ACC112 (cell line): Measurements from ENCODE around the gene PLK2.

ENCODE experiments used
- H2AFZ ChIP-seq: fragments of 200-600 bp; sonication (generic); one replicate; pipeline ENCODE4 v1.6.0; 2017; ENCODE audit warnings: antibody characterized with exemption, low read length; ENCODE audit not compliant: unreplicated experiment
- H3K27ac ChIP-seq: fragments of 200-600 bp; sonication (generic); 2 replicates; pipeline ENCODE4 v1.5.1; 2014; ENCODE audit warnings: low read depth, mild to moderate bottlenecking, antibody characterized with exemption, low read length, moderate library complexity
- H3K27me3 ChIP-seq: fragments of 200-600 bp; sonication (generic); 2 replicates; pipeline ENCODE4 v1.6.1; 2014; ENCODE audit warnings: mild to moderate bottlenecking, antibody characterized with exemption, low read length, moderate library complexity, mixed read lengths; ENCODE audit not compliant: insufficient read depth
- H3K36me3 ChIP-seq: fragments of 200-600 bp; sonication (generic); 2 replicates; pipeline ENCODE4 v1.6.1; 2016; ENCODE audit warnings: mild to moderate bottlenecking, antibody characterized with exemption, low read length, moderate library complexity, mixed read lengths; ENCODE audit not compliant: insufficient read depth
- H3K4me1 ChIP-seq: fragments of 200-600 bp; sonication (generic); one replicate; pipeline ENCODE4 v1.6.1; 2016; ENCODE audit warnings: low read length, mixed read lengths; ENCODE audit not compliant: insufficient read depth, unreplicated experiment, control insufficient read depth
- H3K4me3 ChIP-seq: fragments of 200-600 bp; sonication (generic); 2 replicates; pipeline ENCODE4 v1.5.1; 2014; ENCODE audit warnings: mild to moderate bottlenecking, low read depth, low read length
- H3K79me2 ChIP-seq: fragments of 200-600 bp; sonication (generic); one replicate; pipeline ENCODE4 v1.6.0; 2016; ENCODE audit warnings: low read length; ENCODE audit not compliant: control insufficient read depth, unreplicated experiment, insufficient read depth

Gene PLK2

GRCh38 chr5:58450018-58450417 lies 9.9 kb downstream of the PLK2 start:
- peaks cover 3% of the 10 kb centered on the region for H3K79me2 ChIP-seq
- no peak overlapping the region for H3K27ac ChIP-seq
- peaks cover 28% of the 10 kb centered on the region for H3K36me3 ChIP-seq
- H3K4me3 ChIP-seq, result no peak overlapping the region
- H3K4me1 ChIP-seq, result no peaks in the 10 kb centered on the region
- H3K27me3 ChIP-seq, result no peaks in the 10 kb centered on the region
- H2AFZ ChIP-seq, result no peak overlapping the region

DNA sequence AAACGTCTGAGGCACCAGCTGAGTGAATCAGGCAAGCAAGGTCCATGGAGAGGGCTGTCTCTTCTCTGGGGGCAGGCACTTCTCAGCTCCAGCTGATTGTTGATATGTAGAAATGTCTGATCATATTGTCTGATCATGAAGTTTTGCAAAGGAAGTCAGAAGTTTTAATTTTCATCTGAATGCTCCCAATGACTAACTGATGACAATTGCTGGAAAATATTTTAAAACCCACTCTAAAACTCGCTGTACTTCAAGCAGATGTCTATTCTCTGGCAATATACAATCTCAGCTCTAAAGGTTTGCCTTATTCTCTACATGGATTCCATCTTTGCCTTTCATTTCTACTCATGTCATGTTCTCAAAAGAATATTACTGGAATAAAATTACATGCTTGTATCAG lies 12.7 kb downstream of the PLK2 start:
- Histone ChIP-seq H3K27ac (no peak overlapping the region), H3K4me3 (no peak overlapping the region), H3K79me2 (no peaks in the 10 kb centered on the region), H3K27me3 (no peaks in the 10 kb centered on the region), H3K4me1 (no peaks in the 10 kb centered on the region), H3K36me3 (0 out of 2 replicates have a peak, but pooled peaks cover 7% of the 10 kb centered on the region), H2AFZ (no peak overlapping the region)

GRCh38 chr5:58446024-58446423 lies 13.9 kb downstream of the PLK2 start:
- no peak overlapping the region for H3K4me3 ChIP-seq
- no peaks in the 10 kb centered on the region for H3K36me3 ChIP-seq
- H3K27me3 ChIP-seq, result no peaks in the 10 kb centered on the region
- no peak overlapping the region for H3K27ac ChIP-seq
- H2AFZ ChIP-seq, result no peak overlapping the region
- H3K4me1 ChIP-seq, result no peaks in the 10 kb centered on the region
- no peaks in the 10 kb centered on the region for H3K79me2 ChIP-seq

GRCh38 chr5:58444805-58445204 lies 15.1 kb downstream of the PLK2 start:
- no peaks in the 10 kb centered on the region for H3K79me2 ChIP-seq
- no peak overlapping the region for H3K4me3 ChIP-seq
- no peak overlapping the region for H3K27ac ChIP-seq
- no peaks in the 10 kb centered on the region for H3K4me1 ChIP-seq
- H3K27me3 ChIP-seq, result no peaks in the 10 kb centered on the region
- H3K36me3 ChIP-seq, result no peaks in the 10 kb centered on the region
- H2AFZ ChIP-seq, result no peak overlapping the region

GRCh38 chr5:58440901-58441460 lies 18.9 kb downstream of the PLK2 start:
- Histone ChIP-seq H3K79me2 (no peaks in the 10 kb centered on the region), H3K36me3 (no peaks in the 10 kb centered on the region), H3K27ac (no peak overlapping the region), H3K27me3 (no peaks in the 10 kb centered on the region), H2AFZ (no peak overlapping the region), H3K4me3 (no peak overlapping the region), H3K4me1 (no peaks in the 10 kb centered on the region)

GRCh38 chr5:58439094-58439644 lies 20.7 kb downstream of the PLK2 start:
- Histone ChIP-seq H3K36me3 (no peaks in the 10 kb centered on the region), H3K79me2 (no peaks in the 10 kb centered on the region), H3K4me3 (no peak overlapping the region), H3K27me3 (no peaks in the 10 kb centered on the region), H2AFZ (no peak overlapping the region), H3K4me1 (no peaks in the 10 kb centered on the region), H3K27ac (no peak overlapping the region)

- H3K4me1 ChIP-seq, result no peaks in the 10 kb centered on the region
- no peak overlapping the region for H3K4me3 ChIP-seq
- no peaks in the 10 kb centered on the region for H3K36me3 ChIP-seq
- no peaks in the 10 kb centered on the region for H3K79me2 ChIP-seq
- H3K27ac ChIP-seq, result no peak overlapping the region
- H2AFZ ChIP-seq, result no peak overlapping the region
- no peaks in the 10 kb centered on the region for H3K27me3 ChIP-seq
These were observed 22.2 kb downstream of the PLK2 start for GRCh38 chr5:58437661-58438060.

- Histone ChIP-seq H3K4me3 (no peak overlapping the region), H3K27ac (no peak overlapping the region), H3K79me2 (no peaks in the 10 kb centered on the region), H3K36me3 (no peaks in the 10 kb centered on the region), H3K27me3 (no peaks in the 10 kb centered on the region), H2AFZ (no peak overlapping the region), H3K4me1 (no peaks in the 10 kb centered on the region)
These were observed 28.1 kb downstream of the PLK2 start for GRCh38 chr5:58431832-58432231.

DNA sequence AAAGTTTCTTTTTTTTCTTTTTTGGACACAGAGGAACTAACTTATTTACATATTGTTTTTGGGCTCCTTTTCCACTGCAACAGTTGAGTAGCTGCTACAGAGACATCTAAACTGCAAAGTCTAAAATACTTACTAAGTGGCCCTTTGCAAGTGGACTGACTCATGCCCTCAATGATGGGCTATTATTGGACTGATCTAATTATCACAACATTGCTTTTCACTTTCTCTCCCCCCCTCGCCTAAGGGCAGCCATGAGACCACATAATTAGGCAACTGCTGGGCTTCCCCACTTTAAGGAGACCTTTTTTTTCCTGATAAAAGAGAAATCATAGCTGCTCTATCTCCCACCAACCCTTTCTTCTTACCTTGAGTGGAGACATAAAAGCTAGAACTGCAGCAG lies 47.0 kb downstream of the PLK2 start:
- peaks cover 7% of the 10 kb centered on the region for H3K4me1 ChIP-seq
- H3K4me3 ChIP-seq, result no peak overlapping the region
- H3K79me2 ChIP-seq, result no peaks in the 10 kb centered on the region
- H3K27ac ChIP-seq, result no peak overlapping the region
- H3K36me3 ChIP-seq, result no peaks in the 10 kb centered on the region
- no peaks in the 10 kb centered on the region for H3K27me3 ChIP-seq
- no peak overlapping the region for H2AFZ ChIP-seq

DNA sequence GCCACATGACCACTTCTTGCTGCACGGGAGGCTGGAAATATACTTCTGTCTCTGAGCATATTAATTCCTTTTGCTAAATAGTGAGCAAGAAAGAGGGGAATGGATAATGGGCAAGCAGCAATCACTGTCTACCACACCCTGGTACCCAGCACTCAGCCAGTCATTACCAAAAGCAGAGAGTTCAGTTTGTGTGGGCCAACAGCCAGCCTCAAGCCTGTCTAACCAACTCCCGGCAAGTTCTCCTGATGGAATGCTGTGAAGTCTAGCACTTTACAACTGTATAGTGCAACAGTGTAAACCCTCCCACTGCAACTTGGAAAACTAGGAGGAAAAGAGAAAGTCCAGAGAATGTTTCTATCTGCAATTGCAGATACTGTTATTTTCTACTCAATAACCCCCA lies 47.8 kb downstream of the PLK2 start:
- no peak overlapping the region for H3K27ac ChIP-seq
- peaks cover 14% of the 10 kb centered on the region for H3K4me1 ChIP-seq
- no peaks in the 10 kb centered on the region for H3K36me3 ChIP-seq
- no peak overlapping the region for H3K4me3 ChIP-seq
- no peak overlapping the region for H2AFZ ChIP-seq
- no peaks in the 10 kb centered on the region for H3K79me2 ChIP-seq
- H3K27me3 ChIP-seq, result no peaks in the 10 kb centered on the region

- no peak overlapping the region for H2AFZ ChIP-seq
- no peaks in the 10 kb centered on the region for H3K27me3 ChIP-seq
- H3K79me2 ChIP-seq, result no peaks in the 10 kb centered on the region
- H3K36me3 ChIP-seq, result no peaks in the 10 kb centered on the region
- no peak overlapping the region for H3K4me3 ChIP-seq
- peaks cover 21% of the 10 kb centered on the region for H3K4me1 ChIP-seq
- H3K27ac ChIP-seq, result no peak overlapping the region
These were observed 48.5 kb downstream of the PLK2 start for GRCh38 chr5:58411372-58411771.
